PC-3 (cell line): ENCODE data around the gene PRRX2. TPM values are rescaled to one million over a fixed set of nuclear protein-coding genes. Genes with fewer than 3 reads are reported as not detected.

ENCODE experiments used
- ATAC-seq: fragments of 200-7000 bp; cut with Tn5 transposase; 2 replicates; pipeline ENCODE4 v1.9.1; 2020; ENCODE audit warnings: mild to moderate bottlenecking, moderate library complexity
- BruUV-seq: library from RNA; stranded (reverse); fragments of 400-500 nt; replicated peaks from 2 replicates; lab custom pipeline; 2021; lab: Mats Ljungman, UMichigan
- CTCF ChIA-PET: fragments of 300-600 bp; sonication (Branson Sonifier 250); formaldehyde crosslinking; loops from one replicate; lab custom pipeline; 2022; ENCODE audit warnings: antibody characterized with exemption; lab: Charles Lee
- POLR2A ChIA-PET: fragments of 300-600 bp; sonication (Branson Sonifier 250); formaldehyde crosslinking; loops from one replicate; lab custom pipeline; 2022; ENCODE audit warnings: antibody characterized with exemption; ENCODE audit not compliant: unreplicated experiment; lab: Charles Lee
- DNase-seq: peaks from one replicate; pipeline ENCODE4 v3.0.0-alpha.2; 2015
- H2AFZ ChIP-seq: fragments of 300-600 bp; sonication (generic); 2 replicates; pipeline ENCODE4 v1.6.0; 2016; ENCODE audit warnings: antibody characterized with exemption, low read length
- H3F3A ChIP-seq: fragments of 300-600 bp; sonication (generic); one replicate; pipeline ENCODE4 v1.6.0; 2017; ENCODE audit warnings: antibody characterized with exemption, low read length, control low read depth, mild to moderate bottlenecking; ENCODE audit not compliant: unreplicated experiment
- H3K27ac ChIP-seq: fragments of 300-600 bp; sonication (generic); 2 replicates; pipeline ENCODE4 v1.5.1; 2016; ENCODE audit warnings: mild to moderate bottlenecking, low read length
- H3K27me3 ChIP-seq: fragments of 300-600 bp; sonication (generic); 2 replicates; pipeline ENCODE4 v1.6.1; 2016; ENCODE audit warnings: low read length, mixed read lengths
- H3K36me3 ChIP-seq: fragments of 300-600 bp; sonication (generic); 2 replicates; pipeline ENCODE4 v1.6.1; 2016; ENCODE audit warnings: low read depth, mixed run types, low read length, mixed read lengths
- H3K4me1 ChIP-seq: fragments of 300-600 bp; sonication (generic); 2 replicates; pipeline ENCODE4 v1.5.1; 2016; ENCODE audit warnings: low read length; ENCODE audit not compliant: insufficient read depth
- H3K4me2 ChIP-seq: fragments of 300-600 bp; sonication (generic); 2 replicates; pipeline ENCODE4 v1.6.0; 2016; ENCODE audit warnings: low read length
- H3K4me3 ChIP-seq: fragments of 300-600 bp; sonication (generic); 2 replicates; pipeline ENCODE4 v1.5.1; 2016; ENCODE audit warnings: mild to moderate bottlenecking, low read length, mixed read lengths
- H3K79me2 ChIP-seq: fragments of 300-600 bp; sonication (generic); 2 replicates; pipeline ENCODE4 v1.6.1; 2017; ENCODE audit warnings: low read length, mixed read lengths
- H3K9ac ChIP-seq: fragments of 300-600 bp; sonication (generic); 2 replicates; pipeline ENCODE4 v1.6.0; 2016; ENCODE audit warnings: mild to moderate bottlenecking, low read length
- H3K9me2 ChIP-seq: fragments of 300-600 bp; sonication (generic); replicated peaks from 2 replicates; pipeline ENCODE4 v1.6.1; 2016; ENCODE audit warnings: mixed run types, low read length, mixed read lengths
- H3K9me3 ChIP-seq: fragments of 300-600 bp; sonication (generic); 2 replicates; pipeline ENCODE4 v1.6.1; 2016; ENCODE audit warnings: low read length, mixed read lengths
- H4K20me1 ChIP-seq: fragments of 300-600 bp; sonication (generic); 2 replicates; pipeline ENCODE4 v1.6.1; 2016; ENCODE audit warnings: low read length, mixed read lengths
- EZH2 ChIP-seq: fragments of 300-600 bp; sonication (generic); IDR thresholded peaks from one replicate; pipeline ENCODE4 v1.6.1; 2017; ENCODE audit warnings: antibody characterized with exemption, mild to moderate bottlenecking, low read length; ENCODE audit not compliant: unreplicated experiment
- EZH2phosphoT487 ChIP-seq: fragments of 300-600 bp; sonication (generic); IDR thresholded peaks from 2 replicates; pipeline ENCODE4 v1.6.1; 2018; ENCODE audit warnings: mild to moderate bottlenecking, antibody characterized with exemption, low read length, borderline replicate concordance
- intact Hi-C: fragments of 100-400 bp; cut with micrococcal nuclease; formaldehyde crosslinking; loops from 2 replicates; pipeline ENCODE4 v1.9.0; 2023
- total RNA-seq: library from RNA; depleted of rRNA; stranded (reverse); fragments of >200 nt; gene quantifications from 2 replicates; pipeline ENCODE4 v1.2.3, GENCODE V29; 2014
- TF ChIP-seq, protein P1 (sequence below): fragments of 300-600 bp; sonication (generic); conservative IDR thresholded peaks from 2 replicates; pipeline ENCODE4 v1.5.1; 2017; ENCODE audit warnings: antibody characterized with exemption, low read depth, mild to moderate bottlenecking, low read length

The PRRX2 gene
- total RNA-seq, 1 experiment from 2014 or later, result 0.47 TPM

DNA sequence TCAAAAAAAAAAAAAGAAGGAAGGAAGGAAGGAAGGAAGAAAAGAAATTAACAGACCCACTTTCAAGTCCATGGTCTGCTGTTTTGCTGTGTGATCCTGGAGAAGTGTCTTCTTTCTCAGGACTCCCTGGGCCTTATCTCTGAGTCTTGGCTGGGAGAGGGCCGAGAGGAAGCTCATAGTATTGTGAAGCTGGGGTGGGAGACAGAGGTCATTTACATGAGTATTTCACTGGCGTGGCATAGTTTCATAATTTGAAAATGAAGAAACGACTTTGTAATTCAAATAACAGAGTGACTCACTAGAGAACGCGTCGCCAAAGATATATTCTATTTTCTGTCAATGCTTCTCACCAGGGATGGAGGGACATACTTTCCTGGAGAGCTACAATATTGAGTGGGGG is 42.1 kb upstream of the PRRX2 start:
- DNase-seq, result no peak
- ChIA-PET POLR2A (no interaction called here), CTCF (interaction anchor here (0.5 to 1.7 kb wide), 3 partner anchors 157 to 492 kb away, joined by 3 to 7 read pairs (median 4); no protein-coding TSS in a partner anchor)
- H3K9me3 ChIP-seq, result no peaks in the 10 kb centered on the region
- ATAC-seq, result no peak
- peaks cover 19% of the 10 kb centered on the region for H3K4me1 ChIP-seq
- BruUV-seq, result no TSS peak
- H3K9me2 ChIP-seq, result no peaks in the 10 kb centered on the region
- H3K4me3 ChIP-seq, result no peak overlapping the region
- H3F3A ChIP-seq, result no peaks in the 10 kb centered on the region
- H3K4me2 ChIP-seq, result peak overlapping the region; percentile 19; the same call in 1 of the 2 replicates
- TF ChIP-seq, protein P1, sequence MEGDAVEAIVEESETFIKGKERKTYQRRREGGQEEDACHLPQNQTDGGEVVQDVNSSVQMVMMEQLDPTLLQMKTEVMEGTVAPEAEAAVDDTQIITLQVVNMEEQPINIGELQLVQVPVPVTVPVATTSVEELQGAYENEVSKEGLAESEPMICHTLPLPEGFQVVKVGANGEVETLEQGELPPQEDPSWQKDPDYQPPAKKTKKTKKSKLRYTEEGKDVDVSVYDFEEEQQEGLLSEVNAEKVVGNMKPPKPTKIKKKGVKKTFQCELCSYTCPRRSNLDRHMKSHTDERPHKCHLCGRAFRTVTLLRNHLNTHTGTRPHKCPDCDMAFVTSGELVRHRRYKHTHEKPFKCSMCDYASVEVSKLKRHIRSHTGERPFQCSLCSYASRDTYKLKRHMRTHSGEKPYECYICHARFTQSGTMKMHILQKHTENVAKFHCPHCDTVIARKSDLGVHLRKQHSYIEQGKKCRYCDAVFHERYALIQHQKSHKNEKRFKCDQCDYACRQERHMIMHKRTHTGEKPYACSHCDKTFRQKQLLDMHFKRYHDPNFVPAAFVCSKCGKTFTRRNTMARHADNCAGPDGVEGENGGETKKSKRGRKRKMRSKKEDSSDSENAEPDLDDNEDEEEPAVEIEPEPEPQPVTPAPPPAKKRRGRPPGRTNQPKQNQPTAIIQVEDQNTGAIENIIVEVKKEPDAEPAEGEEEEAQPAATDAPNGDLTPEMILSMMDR, result no peak
- TF ChIP-seq EZH2, result no peak
- no peak for TF ChIP-seq EZH2phosphoT487
- intact Hi-C loops, result no loop called here
- H2AFZ ChIP-seq, result peak overlapping the region; percentile 61; the same call in 1 of the 2 replicates
- no peaks in the 10 kb centered on the region for H3K36me3 ChIP-seq
- no peak overlapping the region for H3K9ac ChIP-seq
- H3K27ac ChIP-seq, result no peak overlapping the region
- H4K20me1 ChIP-seq, result peaks cover 12% of the 10 kb centered on the region; the same call in 1 of the 2 replicates
- H3K79me2 ChIP-seq, result peaks cover 25% of the 10 kb centered on the region
- H3K27me3 ChIP-seq, result no peaks in the 10 kb centered on the region

DNA sequence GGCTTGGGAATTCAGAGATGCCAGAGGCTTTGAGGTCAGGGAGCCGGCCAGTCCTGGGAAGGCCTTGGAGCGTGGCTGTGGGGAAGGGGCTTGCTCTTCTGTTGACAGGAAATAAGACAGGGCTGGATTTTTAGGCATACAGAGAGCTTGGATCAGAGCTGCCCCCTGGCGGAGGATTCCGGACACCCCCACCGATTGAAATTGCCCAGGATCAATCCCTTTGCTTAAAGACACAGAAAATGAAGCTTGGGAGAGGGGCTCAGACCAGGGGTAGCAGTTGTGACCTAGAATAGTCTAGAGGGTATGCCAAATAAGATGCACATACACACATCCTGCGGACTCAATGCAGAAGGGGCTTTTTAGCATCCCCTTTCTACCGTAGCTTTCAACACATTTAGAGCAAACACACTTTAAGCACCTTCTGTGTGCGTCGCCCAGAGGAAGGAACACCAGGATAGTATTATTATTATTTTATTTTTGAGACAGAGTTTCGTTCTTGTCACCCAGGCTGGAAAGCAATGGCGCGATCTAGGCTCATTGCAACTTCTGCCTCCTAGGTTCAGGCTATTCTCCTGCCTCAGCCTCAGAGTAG is 41.2 kb upstream of the PRRX2 start:
- no peaks in the 10 kb centered on the region; the same call in 1 of the 2 replicates for H3K36me3 ChIP-seq
- ATAC-seq, result peak; percentile 31; the same call in 1 of the 2 replicates
- peaks cover 19% of the 10 kb centered on the region for H3K4me1 ChIP-seq
- peaks cover 34% of the 10 kb centered on the region for H3K79me2 ChIP-seq
- no peaks in the 10 kb centered on the region for H3K9me2 ChIP-seq
- peak; percentile 58 for DNase-seq
- peak overlapping the region; percentile 46; the same call in 1 of the 2 replicates for H3K4me2 ChIP-seq
- H3K27ac ChIP-seq, result no peak overlapping the region
- H3F3A ChIP-seq, result no peaks in the 10 kb centered on the region
- TF ChIP-seq, protein P1, result peak; percentile 76
- TF ChIP-seq EZH2phosphoT487, result no peak
- H3K9me3 ChIP-seq, result no peaks in the 10 kb centered on the region
- H3K9ac ChIP-seq, result no peak overlapping the region
- ChIA-PET CTCF (interaction anchor here (0.7 to 1.7 kb wide), 4 partner anchors 10 to 493 kb away, joined by 3 to 4 read pairs (median 3); no protein-coding TSS in a partner anchor), POLR2A (no interaction called here)
- H3K4me3 ChIP-seq, result no peak overlapping the region
- BruUV-seq, result no TSS peak
- H4K20me1 ChIP-seq, result peaks cover 12% of the 10 kb centered on the region; the same call in 1 of the 2 replicates
- H3K27me3 ChIP-seq, result no peaks in the 10 kb centered on the region
- H2AFZ ChIP-seq, result peak overlapping the region; percentile 4
- intact Hi-C loops, result no loop called here

DNA sequence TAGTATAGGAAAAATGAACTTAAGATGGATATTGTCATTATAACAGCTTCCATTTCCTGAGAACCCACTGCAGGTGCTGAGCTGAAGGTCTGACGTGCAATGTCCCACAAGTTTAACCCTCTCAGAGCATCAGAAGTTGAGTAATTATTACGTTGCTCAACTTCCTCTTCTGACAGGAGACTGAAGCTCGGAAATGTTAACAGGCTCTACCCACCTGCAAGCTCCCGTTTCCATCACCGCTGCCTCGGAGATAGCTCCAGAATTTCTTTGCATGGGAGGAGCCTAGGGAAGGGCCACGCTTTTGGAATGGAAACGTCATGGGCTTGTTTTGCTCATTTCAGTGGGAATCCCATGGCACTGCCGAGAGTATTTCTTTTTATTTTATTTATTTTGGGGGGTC is 40.5 kb upstream of the PRRX2 start:
- H3K9ac ChIP-seq, result no peak overlapping the region
- H4K20me1 ChIP-seq, result peaks cover 16% of the 10 kb centered on the region; the same call in 1 of the 2 replicates
- intact Hi-C loops, result no loop called here
- H3K9me2 ChIP-seq, result no peaks in the 10 kb centered on the region
- no peak for DNase-seq
- H3K4me1 ChIP-seq, result peaks cover 19% of the 10 kb centered on the region
- no peak overlapping the region for H3K27ac ChIP-seq
- no peaks in the 10 kb centered on the region; the same call in 1 of the 2 replicates for H3K36me3 ChIP-seq
- TF ChIP-seq EZH2phosphoT487, result no peak
- TF ChIP-seq, protein P1, result no peak
- no peak for TF ChIP-seq EZH2
- no peak overlapping the region for H3K4me2 ChIP-seq
- BruUV-seq, result no TSS peak
- H3K4me3 ChIP-seq, result no peak overlapping the region
- peaks cover 41% of the 10 kb centered on the region for H3K79me2 ChIP-seq
- no peak overlapping the region for H2AFZ ChIP-seq
- no peak for ATAC-seq
- no peaks in the 10 kb centered on the region for H3K27me3 ChIP-seq
- ChIA-PET POLR2A (no interaction called here), CTCF (interaction anchor here (0.5 to 1.7 kb wide), 2 partner anchors 15 to 493 kb away, joined by 3 to 4 read pairs; no protein-coding TSS in a partner anchor)
- no peaks in the 10 kb centered on the region for H3F3A ChIP-seq
- H3K9me3 ChIP-seq, result no peaks in the 10 kb centered on the region
